ENCODE data around the gene FOXN1. TPM values are rescaled to one million over a fixed set of nuclear protein-coding genes. Genes with fewer than 3 reads are reported as not detected.

The FOXN1 gene
- total RNA-seq, 1 donor from 2014 or later = not detected

DNA sequence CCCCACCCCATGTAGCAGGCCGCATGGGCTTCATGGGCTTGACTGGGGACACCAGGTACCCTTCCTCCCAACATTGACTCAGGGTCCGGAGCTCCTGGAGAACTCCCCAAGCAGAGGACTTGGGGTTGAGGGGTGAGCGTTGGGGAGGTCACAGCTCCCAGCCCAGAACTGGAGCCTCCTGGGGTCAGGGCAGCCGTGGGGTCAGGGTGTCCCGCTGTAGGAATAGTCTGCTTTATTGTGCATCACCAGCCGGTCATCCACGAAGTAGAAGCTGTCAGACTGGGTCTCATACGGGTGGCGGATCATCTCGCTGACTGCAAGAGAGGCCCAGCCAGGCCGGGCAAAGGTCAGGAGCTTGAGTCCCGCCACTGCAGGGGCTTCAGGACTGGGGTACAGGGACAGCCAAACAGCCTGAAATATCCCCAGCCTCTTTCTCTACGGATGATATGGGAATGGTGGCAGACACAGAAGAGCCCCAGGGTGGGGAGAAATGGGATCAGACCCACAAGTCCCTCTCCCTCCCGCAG lies 41.0 kb downstream of the FOXN1 start:
- H3K4me1 Mint-ChIP-seq (ENCODE audit: low read depth, unreplicated experiment) = peaks cover 7% of the 10 kb centered on the region
- H3K9me3 Mint-ChIP-seq (ENCODE audit: unreplicated experiment) = no peaks in the 10 kb centered on the region
- no peak overlapping the region for H3K27ac Mint-ChIP-seq (ENCODE audit: unreplicated experiment)
- Histone ChIP-seq H3K4me3 (ENCODE audit: insufficient read depth, low read depth, low read length) (no peak overlapping the region), H3K4me2 (ENCODE audit: low read length) (no peak overlapping the region), H4K20me1 (ENCODE audit: insufficient read depth, low read length) (peaks cover 44% of the 10 kb centered on the region), H3K4me1 (ENCODE audit: insufficient read depth, low read length) (peaks cover 7% of the 10 kb centered on the region), H2AFZ (ENCODE audit: low read depth, low read length) (no peak overlapping the region), H3K79me2 (ENCODE audit: insufficient read depth, low read length) (peaks cover 5% of the 10 kb centered on the region), H3K27ac (ENCODE audit: low read depth, low read length) (no peak overlapping the region), H3K27me3 (ENCODE audit: insufficient read depth, low read length) (no peaks in the 10 kb centered on the region), H3K9me3 (ENCODE audit: insufficient read depth, low read depth, low read length) (no peaks in the 10 kb centered on the region), H3K9ac (ENCODE audit: low read length) (no peak overlapping the region), H3K36me3 (ENCODE audit: insufficient read depth, low read length) (no peaks in the 10 kb centered on the region)
- DNase-seq (ENCODE audit: low read depth) = no peak
- TF ChIP-seq EZH2 (IDR thresholded peaks at IDR 0.05; ENCODE audit: insufficient read depth, low read length) = no peak
- TF ChIP-seq, protein P1, sequence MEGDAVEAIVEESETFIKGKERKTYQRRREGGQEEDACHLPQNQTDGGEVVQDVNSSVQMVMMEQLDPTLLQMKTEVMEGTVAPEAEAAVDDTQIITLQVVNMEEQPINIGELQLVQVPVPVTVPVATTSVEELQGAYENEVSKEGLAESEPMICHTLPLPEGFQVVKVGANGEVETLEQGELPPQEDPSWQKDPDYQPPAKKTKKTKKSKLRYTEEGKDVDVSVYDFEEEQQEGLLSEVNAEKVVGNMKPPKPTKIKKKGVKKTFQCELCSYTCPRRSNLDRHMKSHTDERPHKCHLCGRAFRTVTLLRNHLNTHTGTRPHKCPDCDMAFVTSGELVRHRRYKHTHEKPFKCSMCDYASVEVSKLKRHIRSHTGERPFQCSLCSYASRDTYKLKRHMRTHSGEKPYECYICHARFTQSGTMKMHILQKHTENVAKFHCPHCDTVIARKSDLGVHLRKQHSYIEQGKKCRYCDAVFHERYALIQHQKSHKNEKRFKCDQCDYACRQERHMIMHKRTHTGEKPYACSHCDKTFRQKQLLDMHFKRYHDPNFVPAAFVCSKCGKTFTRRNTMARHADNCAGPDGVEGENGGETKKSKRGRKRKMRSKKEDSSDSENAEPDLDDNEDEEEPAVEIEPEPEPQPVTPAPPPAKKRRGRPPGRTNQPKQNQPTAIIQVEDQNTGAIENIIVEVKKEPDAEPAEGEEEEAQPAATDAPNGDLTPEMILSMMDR (IDR thresholded peaks at IDR 0.05; ENCODE audit: insufficient read depth, low read depth, low read length) = no peak
- H3K36me3 Mint-ChIP-seq (ENCODE audit: low read depth, unreplicated experiment) = peaks cover 2% of the 10 kb centered on the region
- no peak for FAIRE-seq
- peaks cover 5% of the 10 kb centered on the region for H3K27me3 Mint-ChIP-seq (ENCODE audit: low read depth, unreplicated experiment)
- H3K4me3 Mint-ChIP-seq (ENCODE audit: unreplicated experiment) = no peak overlapping the region

GRCh38 chr17:28547623-28548416 lies 41.7 kb downstream of the FOXN1 start:
- no peak overlapping the region for H3K4me3 Mint-ChIP-seq (ENCODE audit: unreplicated experiment)
- Histone ChIP-seq H3K9ac (ENCODE audit: low read length) (no peak overlapping the region), H3K4me3 (ENCODE audit: insufficient read depth, low read depth, low read length) (no peak overlapping the region), H3K27me3 (ENCODE audit: insufficient read depth, low read length) (no peaks in the 10 kb centered on the region), H3K4me2 (ENCODE audit: low read length) (no peak overlapping the region), H3K27ac (ENCODE audit: low read depth, low read length) (no peak overlapping the region), H3K4me1 (ENCODE audit: insufficient read depth, low read length) (peaks cover 7% of the 10 kb centered on the region), H2AFZ (ENCODE audit: low read depth, low read length) (no peak overlapping the region), H3K36me3 (ENCODE audit: insufficient read depth, low read length) (no peaks in the 10 kb centered on the region), H4K20me1 (ENCODE audit: insufficient read depth, low read length) (peaks cover 44% of the 10 kb centered on the region), H3K9me3 (ENCODE audit: insufficient read depth, low read depth, low read length) (no peaks in the 10 kb centered on the region), H3K79me2 (ENCODE audit: insufficient read depth, low read length) (peaks cover 5% of the 10 kb centered on the region)
- peaks cover 9% of the 10 kb centered on the region for H3K4me1 Mint-ChIP-seq (ENCODE audit: low read depth, unreplicated experiment)
- DNase-seq (ENCODE audit: low read depth) (peak; percentile 16), FAIRE-seq (no peak)
- peaks cover 5% of the 10 kb centered on the region for H3K36me3 Mint-ChIP-seq (ENCODE audit: low read depth, unreplicated experiment)
- TF ChIP-seq, protein P1 (IDR thresholded peaks at IDR 0.05; ENCODE audit: insufficient read depth, low read depth, low read length) = peak; percentile 80
- TF ChIP-seq EZH2 (IDR thresholded peaks at IDR 0.05; ENCODE audit: insufficient read depth, low read length) = no peak
- H3K27me3 Mint-ChIP-seq (ENCODE audit: low read depth, unreplicated experiment) = peaks cover 5% of the 10 kb centered on the region
- no peak overlapping the region for H3K27ac Mint-ChIP-seq (ENCODE audit: unreplicated experiment)
- H3K9me3 Mint-ChIP-seq (ENCODE audit: unreplicated experiment) = no peaks in the 10 kb centered on the region

Measured in astrocyte (in vitro differentiated cells and primary cell).